IMR-90 (cell line): Measurements from ENCODE around the gene BRIP1. TPM values are rescaled to one million over a fixed set of nuclear protein-coding genes. Genes with fewer than 3 reads are reported as not detected.
A peak's percentile ranks its signal among the peaks of the same experiment; 100 is the strongest.

Source experiments
- ATAC-seq: fragments of 200-7000 bp; cut with Tn5 transposase; 2 replicates; pipeline ENCODE4 v1.9.1; 2020; ENCODE audit warnings: low read depth, mild to moderate bottlenecking, moderate library complexity
- BruUV-seq: library from RNA; stranded (reverse); fragments of 400-500 nt; replicated peaks from 2 replicates; lab custom pipeline; 2021; lab: Mats Ljungman, UMichigan
- CTCF ChIA-PET: fragments of 300-600 bp; formaldehyde crosslinking; extraction: SDS; loops from one replicate; lab custom pipeline; 2021; ENCODE audit warnings: antibody characterized with exemption; lab: Yijun Ruan, JAX
- POLR2A ChIA-PET: fragments of 300-600 bp; sonication (Branson Sonifier 250); formaldehyde crosslinking; loops from one replicate; lab custom pipeline; 2022; ENCODE audit warnings: antibody characterized with exemption; ENCODE audit not compliant: unreplicated experiment; lab: Charles Lee
- DNase-seq: peaks from one replicate; pipeline ENCODE4 v3.0.0; 2013
- H2AFZ ChIP-seq: replicated peaks from 2 replicates; pipeline ENCODE3; 2013; ENCODE audit warnings: low read length, mild to moderate bottlenecking; ENCODE audit not compliant: poor library complexity
- H2AK5ac ChIP-seq: 2 replicates; pipeline ENCODE4 v1.6.1; 2013; ENCODE audit warnings: low read depth, low read length, inconsistent platforms
- H2AK9ac ChIP-seq: replicated peaks from 2 replicates; pipeline ENCODE3; 2013; ENCODE audit warnings: mild to moderate bottlenecking, low read depth, low read length, moderate library complexity; ENCODE audit not compliant: poor library complexity
- H2BK120ac ChIP-seq: 2 replicates; pipeline ENCODE4 v1.6.1; 2013; ENCODE audit warnings: low read depth, low read length, inconsistent platforms
- H2BK15ac ChIP-seq: 3 replicates; pipeline ENCODE4 v1.6.1; 2013; ENCODE audit warnings: low read depth, low read length, inconsistent platforms
- H2BK20ac ChIP-seq: 2 replicates; pipeline ENCODE4 v1.6.1; 2013; ENCODE audit warnings: low read depth, mild to moderate bottlenecking, inconsistent platforms, low read length, moderate library complexity
- H2BK5ac ChIP-seq: 2 replicates; pipeline ENCODE4 v1.6.1; 2013; ENCODE audit warnings: mild to moderate bottlenecking, low read depth, low read length, inconsistent platforms; ENCODE audit not compliant: poor library complexity, severe bottlenecking
- H3K14ac ChIP-seq: replicated peaks from 2 replicates; pipeline ENCODE4 v1.6.1; 2013; ENCODE audit warnings: low read depth, low read length, inconsistent platforms
- H3K18ac ChIP-seq: 2 replicates; pipeline ENCODE4 v1.6.1; 2013; ENCODE audit warnings: low read depth, low read length, control low read depth
- H3K23ac ChIP-seq: 2 replicates; pipeline ENCODE4 v1.6.1; 2013; ENCODE audit warnings: low read depth, low read length, inconsistent platforms
- H3K27ac ChIP-seq: 2 replicates; pipeline ENCODE4 v1.5.1; 2013; ENCODE audit warnings: mild to moderate bottlenecking, control low read depth, low read length; ENCODE audit not compliant: insufficient read depth
- H3K27me3 ChIP-seq: 2 replicates; pipeline ENCODE4 v1.6.1; 2013; ENCODE audit warnings: low read length; ENCODE audit not compliant: control insufficient read depth, insufficient read depth
- H3K36me3 ChIP-seq: 2 replicates; pipeline ENCODE4 v1.6.1; 2013; ENCODE audit warnings: low read length, mixed read lengths; ENCODE audit not compliant: control insufficient read depth, insufficient read depth
- H3K4ac ChIP-seq: 2 replicates; pipeline ENCODE4 v1.6.1; 2013; ENCODE audit warnings: low read depth, low read length, inconsistent platforms
- H3K4me1 ChIP-seq: 2 replicates; pipeline ENCODE4 v1.6.1; 2013; ENCODE audit warnings: low read length, mixed read lengths; ENCODE audit not compliant: control insufficient read depth, insufficient read depth
- H3K4me2 ChIP-seq: 2 replicates; pipeline ENCODE4 v1.6.1; 2013; ENCODE audit warnings: low read depth, mild to moderate bottlenecking, control low read depth, low read length, moderate library complexity
- H3K4me3 ChIP-seq: 2 replicates; pipeline ENCODE4 v1.5.1; 2013; ENCODE audit warnings: low read depth, mild to moderate bottlenecking, control low read depth, low read length, moderate library complexity; ENCODE audit not compliant: insufficient read depth
- H3K56ac ChIP-seq: 2 replicates; pipeline ENCODE4 v1.6.1; 2013; ENCODE audit warnings: low read length, inconsistent platforms; ENCODE audit not compliant: insufficient read depth; ENCODE audit errors: extremely low read depth
- H3K79me1 ChIP-seq, 2 experiments: 2 replicates each; pipeline ENCODE4 v1.6.1; 2013; ENCODE audit warnings: low read length in 2 of 2, inconsistent platforms in 1 of 2, low read depth in 1 of 2
- H3K9ac ChIP-seq: 2 replicates; pipeline ENCODE4 v1.6.1; 2013; ENCODE audit warnings: low read depth, low read length, control low read depth
- H3K9me1 ChIP-seq: 2 replicates; pipeline ENCODE4 v1.6.1; 2013; ENCODE audit warnings: low read length, inconsistent platforms; ENCODE audit not compliant: insufficient read depth
- H3K9me3 ChIP-seq: 2 replicates; pipeline ENCODE4 v1.6.1; 2013; ENCODE audit warnings: low read length; ENCODE audit not compliant: control insufficient read depth, insufficient read depth
- H4K20me1 ChIP-seq: 2 replicates; pipeline ENCODE4 v1.6.1; 2013; ENCODE audit warnings: low read length, inconsistent platforms; ENCODE audit not compliant: insufficient read depth
- H4K5ac ChIP-seq: 2 replicates; pipeline ENCODE4 v1.6.1; 2013; ENCODE audit warnings: mild to moderate bottlenecking, low read depth, low read length, control low read depth
- H4K8ac ChIP-seq, 2 experiments: 2 replicates each; pipeline ENCODE4 v1.6.1; 2013; ENCODE audit warnings: low read depth in 2 of 2, low read length in 2 of 2, control low read depth in 1 of 2, inconsistent platforms in 1 of 2
- H4K91ac ChIP-seq: 2 replicates; pipeline ENCODE4 v1.6.1; 2013; ENCODE audit warnings: low read depth, low read length, inconsistent platforms; ENCODE audit not compliant: insufficient read depth
- CEBPB ChIP-seq: IDR thresholded peaks from 2 replicates; pipeline ENCODE4 v1.6.1; 2012; ENCODE audit warnings: low read depth, low read length, improper control_type of control experiment
- MAZ ChIP-seq: IDR thresholded peaks from 2 replicates; pipeline ENCODE4 v1.6.1; 2012; ENCODE audit warnings: low read depth, mild to moderate bottlenecking, low read length, improper control_type of control experiment, moderate library complexity, borderline replicate concordance
- NFE2L2 ChIP-seq: fragments of 150-350 bp; IDR thresholded peaks from 2 replicates; pipeline ENCODE4 v1.6.1; 2016; ENCODE audit warnings: low read depth, mild to moderate bottlenecking, low read length
- RCOR1 ChIP-seq: IDR thresholded peaks from 2 replicates; pipeline ENCODE4 v1.6.1; 2012; ENCODE audit warnings: mild to moderate bottlenecking, low read length, improper control_type of control experiment; ENCODE audit not compliant: insufficient replicate concordance
- WGBS, 2 experiments: methylation state at CpG; one replicate each; pipeline versions ENCODE4 v1.1.5 to v1.1.7; 2013; ENCODE audit warnings: missing lambda C conversion rate in 2 of 2; ENCODE audit not compliant: insufficient read length in 1 of 2; ENCODE audit errors: extremely low coverage in 2 of 2; 5-methylcytosine and 5-hydroxymethylcytosine counted together
- dilution Hi-C: fragments of 300-500 bp; cut with HindIII; formaldehyde crosslinking; loops from one replicate; pipeline ENCODE4 v1.14.3; 2018; ENCODE audit warnings: low sequenced_read_pairs; ENCODE audit not compliant: unreplicated experiment
- in situ Hi-C: fragments of 300-500 bp; cut with MboI; formaldehyde crosslinking; loops from 3 replicates; pipeline ENCODE4 v1.14.3; 2019; ENCODE audit warnings: low sequenced_read_pairs, inconsistent platforms, mixed read lengths
- intact Hi-C: fragments of 100-400 bp; cut with micrococcal nuclease; formaldehyde crosslinking; loops from 2 replicates; pipeline ENCODE4 v1.10.0; 2022
- polyA plus RNA-seq, 3 experiments: library from polyadenylated mRNA; depleted of rRNA; stranded (reverse); fragments of >200 nt; gene quantifications; 2 replicates each; pipeline ENCODE4 v1.2.3, GENCODE V29; 2012; ENCODE audit warnings: low replicate concordance in 1 of 3
- total RNA-seq: library from RNA; depleted of rRNA; stranded (reverse); fragments of >200 nt; gene quantifications from 2 replicates; pipeline ENCODE4 v1.2.3, GENCODE V29; 2012

BRIP1 gene
- total and polyA plus RNA-seq, 2 of the 4 experiments (the other 2 are of a cell fraction): 6.1 to 19.7 TPM

DNA sequence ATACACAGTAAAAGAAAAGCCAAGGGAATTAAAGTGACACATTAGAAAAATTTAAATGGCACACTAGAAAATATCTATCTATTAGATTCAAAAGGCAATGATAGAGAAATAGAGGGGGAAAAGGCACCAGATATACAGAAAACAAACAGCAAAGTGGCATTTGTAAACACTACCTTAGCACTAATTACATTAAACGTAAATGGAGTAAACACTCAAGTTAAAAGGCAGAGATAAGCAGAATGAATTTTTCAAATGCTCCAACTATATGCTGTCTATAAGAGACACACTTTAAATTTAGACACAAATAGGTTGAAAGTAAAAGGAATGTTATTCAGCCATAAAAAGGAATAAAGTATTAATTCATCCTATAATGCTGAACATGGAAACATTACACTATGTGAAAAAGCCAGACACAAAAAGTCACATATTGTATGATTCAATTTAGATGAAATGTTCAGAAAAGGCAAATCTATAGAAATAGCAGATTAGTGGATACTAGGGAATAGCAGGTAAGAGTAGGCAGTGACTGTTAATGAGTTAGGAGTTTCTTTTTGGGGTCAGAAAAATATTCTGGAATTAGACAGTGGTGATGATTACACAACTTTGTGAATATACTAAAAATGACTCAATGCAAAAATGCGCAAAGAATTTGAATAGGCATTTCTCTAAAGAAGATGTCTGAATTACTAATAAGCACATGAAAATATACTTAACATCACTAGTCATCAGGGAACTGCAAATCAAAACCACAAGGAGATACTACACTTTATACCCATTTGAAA, 92.4 kb downstream of the BRIP1 start:
- TF ChIP-seq RCOR1 (peak; percentile 47), MAZ (no peak), CEBPB (peak; percentile 94), NFE2L2 (no peak)
- no peak overlapping the region for H3K14ac ChIP-seq
- peaks cover 3% of the 10 kb centered on the region; the same call in 1 of the 2 replicates for H3K4me1 ChIP-seq
- no peak overlapping the region for H3K56ac ChIP-seq
- ATAC-seq (peak; percentile 79), DNase-seq (peak; percentile 88)
- in situ Hi-C loops: no loop called here
- no peaks in the 10 kb centered on the region; the same call in 1 of the 2 replicates for H3K9me3 ChIP-seq
- no peaks in the 10 kb centered on the region for H4K20me1 ChIP-seq
- no peak overlapping the region; the same call in 1 of the 2 replicates for H2BK120ac ChIP-seq
- intact Hi-C loops: no loop called here
- peak overlapping the region; percentile 97 for H2BK5ac ChIP-seq
- no peak overlapping the region for H4K5ac ChIP-seq
- no peak overlapping the region for H2BK15ac ChIP-seq
- H3K36me3 ChIP-seq: no peaks in the 10 kb centered on the region
- no peak overlapping the region for H3K4ac ChIP-seq
- no peak overlapping the region for H3K23ac ChIP-seq
- H4K91ac ChIP-seq: no peak overlapping the region
- H3K79me1 ChIP-seq: peaks cover 4 to 23% of the 10 kb centered on the region in 2 experiments; a peak in 3 of 4 replicates
- H2AFZ ChIP-seq: no peak overlapping the region
- CTCF ChIA-PET: interaction anchor here (1.1 kb wide), 1 partner anchor 34 kb away, joined by 3 read pairs; no protein-coding TSS in a partner anchor
- no peak overlapping the region for H3K9ac ChIP-seq
- peak overlapping the region in 1 of 2 experiments; percentile 35; a peak in 1 of 4 replicates for H4K8ac ChIP-seq
- H2AK9ac ChIP-seq: no peak overlapping the region
- BruUV-seq: no TSS peak
- no peak overlapping the region for H2BK20ac ChIP-seq
- no peak overlapping the region for H2AK5ac ChIP-seq
- H3K27me3 ChIP-seq: no peaks in the 10 kb centered on the region
- H3K9me1 ChIP-seq: no peaks in the 10 kb centered on the region
- POLR2A ChIA-PET: no interaction called here
- no peak overlapping the region for H3K4me2 ChIP-seq
- H3K27ac ChIP-seq: no peak overlapping the region; the same call in 1 of the 2 replicates
- no CpG with 5 or more reads among the region's 2 CpGs for WGBS, 2 experiments
- H3K4me3 ChIP-seq: no peak overlapping the region
- dilution Hi-C loops: no loop called here
- H3K18ac ChIP-seq: peak overlapping the region; percentile 70; the same call in 1 of the 2 replicates
